Osteoblast (primary cell): ENCODE data around the gene CDC42EP5. TPM values are rescaled to one million over a fixed set of nuclear protein-coding genes. Genes with fewer than 3 reads are reported as not detected.
A peak's percentile ranks its signal among the peaks of the same experiment; 100 is the strongest.

Experiments used
- DNase-seq: peaks from one replicate; pipeline ENCODE4 v3.0.0; 2011; ENCODE audit warnings: low spot score, mixed read lengths; ENCODE audit not compliant: insufficient read length; ENCODE audit errors: missing footprints
- H2AFZ ChIP-seq: 2 replicates; pipeline ENCODE4 v1.6.0; 2011; ENCODE audit warnings: mild to moderate bottlenecking, low read length
- H3K27ac ChIP-seq: 2 replicates; pipeline ENCODE4 v1.5.1; 2011; ENCODE audit warnings: mild to moderate bottlenecking, low read depth, low read length, moderate library complexity
- H3K27me3 ChIP-seq: 2 replicates; pipeline ENCODE4 v1.6.0; 2012; ENCODE audit warnings: mild to moderate bottlenecking, control low read depth, inconsistent platforms, low read length, moderate library complexity; ENCODE audit not compliant: insufficient read depth
- H3K36me3 ChIP-seq: 2 replicates; pipeline ENCODE4 v1.5.1; 2011; ENCODE audit warnings: mild to moderate bottlenecking, low read length, control low read depth, moderate library complexity; ENCODE audit not compliant: insufficient read depth
- H3K4me1 ChIP-seq: 2 replicates; pipeline ENCODE4 v1.5.1; 2011; ENCODE audit warnings: mild to moderate bottlenecking, low read length, control low read depth, moderate library complexity; ENCODE audit not compliant: insufficient read depth
- H3K4me2 ChIP-seq: 2 replicates; pipeline ENCODE4 v1.6.0; 2011; ENCODE audit warnings: mild to moderate bottlenecking, low read length; ENCODE audit not compliant: insufficient read depth
- H3K4me3 ChIP-seq: fragments of 200-600 bp; sonication (generic); 3 replicates; pipeline ENCODE4 v1.5.1; 2012; ENCODE audit warnings: mild to moderate bottlenecking, low read length, inconsistent platforms; ENCODE audit not compliant: insufficient read depth
- H3K79me2 ChIP-seq: 2 replicates; pipeline ENCODE4 v1.6.0; 2012; ENCODE audit warnings: mild to moderate bottlenecking, low read length, control low read depth, inconsistent platforms; ENCODE audit not compliant: insufficient read depth
- H3K9me3 ChIP-seq: 2 replicates; pipeline ENCODE4 v1.5.1; 2011; ENCODE audit warnings: low read depth, low read length, control low read depth
- H4K20me1 ChIP-seq: 2 replicates; pipeline ENCODE4 v1.6.0; 2012; ENCODE audit warnings: mild to moderate bottlenecking, low read length, control low read depth; ENCODE audit not compliant: insufficient read depth
- total RNA-seq: library from RNA; depleted of rRNA; stranded (reverse); fragments of >200 nt; gene quantifications from 2 replicates; pipeline ENCODE4 v1.2.3, GENCODE V29; 2012
- TF ChIP-seq, protein P1 (sequence below): IDR thresholded peaks from 2 replicates; pipeline ENCODE4 v1.5.1; 2011; ENCODE audit warnings: mild to moderate bottlenecking, low read depth, low read length, moderate library complexity; ENCODE audit errors: extremely low read depth

CDC42EP5 gene
- total RNA-seq, 1 donor: 18.8 TPM

DNA sequence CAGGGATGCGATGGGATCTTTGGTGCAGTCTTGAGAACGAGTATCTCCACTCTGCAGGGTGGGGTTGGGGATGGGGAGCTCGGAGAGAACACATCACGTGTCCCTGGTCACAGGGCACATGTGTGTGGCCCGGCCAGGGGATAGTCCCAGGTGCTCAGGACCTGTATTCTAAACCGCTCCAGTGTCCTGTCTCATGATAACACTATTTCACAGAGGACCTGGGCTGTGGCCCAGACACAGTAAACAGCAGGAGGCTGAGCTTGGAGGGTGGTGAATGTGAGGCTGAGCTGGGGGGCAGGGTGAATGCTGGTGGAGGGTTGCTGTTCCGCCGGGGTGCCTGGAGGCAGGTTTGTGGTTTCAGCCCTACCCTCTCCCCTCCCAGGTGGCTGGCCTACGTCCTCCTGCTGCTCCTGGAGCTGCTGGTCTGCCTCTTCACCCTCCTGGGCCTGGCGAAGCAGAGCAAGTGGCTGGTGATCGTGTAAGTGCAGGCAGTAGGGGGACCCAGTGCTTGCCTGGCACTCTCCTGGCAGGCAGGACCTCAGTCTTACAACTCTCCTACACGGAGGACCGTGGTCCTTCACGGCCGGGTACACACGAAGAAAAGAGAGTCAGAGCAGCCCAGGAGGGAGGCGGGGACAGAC lies 46.7 kb downstream of the CDC42EP5 start:
- peak; percentile 85 for DNase-seq
- H3K27ac ChIP-seq: no peak overlapping the region
- H2AFZ ChIP-seq: no peak overlapping the region
- no peaks in the 10 kb centered on the region for H3K36me3 ChIP-seq
- no peaks in the 10 kb centered on the region for H3K79me2 ChIP-seq
- peaks cover 14% of the 10 kb centered on the region for H3K27me3 ChIP-seq
- H3K4me1 ChIP-seq: no peaks in the 10 kb centered on the region
- no peak overlapping the region for H3K4me2 ChIP-seq
- H3K4me3 ChIP-seq: no peak overlapping the region
- TF ChIP-seq, protein P1, sequence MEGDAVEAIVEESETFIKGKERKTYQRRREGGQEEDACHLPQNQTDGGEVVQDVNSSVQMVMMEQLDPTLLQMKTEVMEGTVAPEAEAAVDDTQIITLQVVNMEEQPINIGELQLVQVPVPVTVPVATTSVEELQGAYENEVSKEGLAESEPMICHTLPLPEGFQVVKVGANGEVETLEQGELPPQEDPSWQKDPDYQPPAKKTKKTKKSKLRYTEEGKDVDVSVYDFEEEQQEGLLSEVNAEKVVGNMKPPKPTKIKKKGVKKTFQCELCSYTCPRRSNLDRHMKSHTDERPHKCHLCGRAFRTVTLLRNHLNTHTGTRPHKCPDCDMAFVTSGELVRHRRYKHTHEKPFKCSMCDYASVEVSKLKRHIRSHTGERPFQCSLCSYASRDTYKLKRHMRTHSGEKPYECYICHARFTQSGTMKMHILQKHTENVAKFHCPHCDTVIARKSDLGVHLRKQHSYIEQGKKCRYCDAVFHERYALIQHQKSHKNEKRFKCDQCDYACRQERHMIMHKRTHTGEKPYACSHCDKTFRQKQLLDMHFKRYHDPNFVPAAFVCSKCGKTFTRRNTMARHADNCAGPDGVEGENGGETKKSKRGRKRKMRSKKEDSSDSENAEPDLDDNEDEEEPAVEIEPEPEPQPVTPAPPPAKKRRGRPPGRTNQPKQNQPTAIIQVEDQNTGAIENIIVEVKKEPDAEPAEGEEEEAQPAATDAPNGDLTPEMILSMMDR: no peak
- H4K20me1 ChIP-seq: no peaks in the 10 kb centered on the region
- H3K9me3 ChIP-seq: no peaks in the 10 kb centered on the region

DNA sequence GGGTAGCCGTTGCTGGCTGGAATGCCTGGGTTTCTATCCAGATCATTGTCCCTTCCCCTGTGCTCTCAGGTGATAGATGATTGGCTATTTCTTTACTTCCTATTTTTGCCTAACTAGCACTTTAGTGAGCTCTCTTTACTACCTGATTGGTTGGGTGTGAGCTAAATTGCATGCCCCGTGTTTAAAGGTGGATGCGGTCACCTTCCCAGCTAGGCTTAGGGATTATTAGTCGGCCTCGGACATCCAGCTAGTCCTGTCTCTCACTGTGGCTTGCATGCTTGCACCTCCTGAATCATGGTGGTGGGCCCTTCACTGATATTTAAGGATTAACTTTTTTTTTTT lies 47.7 kb downstream of the CDC42EP5 start:
- Histone ChIP-seq H4K20me1 (no peaks in the 10 kb centered on the region), H3K9me3 (no peaks in the 10 kb centered on the region), H2AFZ (no peak overlapping the region), H3K36me3 (no peaks in the 10 kb centered on the region), H3K27ac (no peak overlapping the region), H3K79me2 (no peaks in the 10 kb centered on the region), H3K27me3 (peaks cover 16% of the 10 kb centered on the region), H3K4me3 (no peak overlapping the region), H3K4me2 (no peak overlapping the region), H3K4me1 (no peaks in the 10 kb centered on the region)
- TF ChIP-seq, protein P1: no peak
- DNase-seq: peak; percentile 8

DNA sequence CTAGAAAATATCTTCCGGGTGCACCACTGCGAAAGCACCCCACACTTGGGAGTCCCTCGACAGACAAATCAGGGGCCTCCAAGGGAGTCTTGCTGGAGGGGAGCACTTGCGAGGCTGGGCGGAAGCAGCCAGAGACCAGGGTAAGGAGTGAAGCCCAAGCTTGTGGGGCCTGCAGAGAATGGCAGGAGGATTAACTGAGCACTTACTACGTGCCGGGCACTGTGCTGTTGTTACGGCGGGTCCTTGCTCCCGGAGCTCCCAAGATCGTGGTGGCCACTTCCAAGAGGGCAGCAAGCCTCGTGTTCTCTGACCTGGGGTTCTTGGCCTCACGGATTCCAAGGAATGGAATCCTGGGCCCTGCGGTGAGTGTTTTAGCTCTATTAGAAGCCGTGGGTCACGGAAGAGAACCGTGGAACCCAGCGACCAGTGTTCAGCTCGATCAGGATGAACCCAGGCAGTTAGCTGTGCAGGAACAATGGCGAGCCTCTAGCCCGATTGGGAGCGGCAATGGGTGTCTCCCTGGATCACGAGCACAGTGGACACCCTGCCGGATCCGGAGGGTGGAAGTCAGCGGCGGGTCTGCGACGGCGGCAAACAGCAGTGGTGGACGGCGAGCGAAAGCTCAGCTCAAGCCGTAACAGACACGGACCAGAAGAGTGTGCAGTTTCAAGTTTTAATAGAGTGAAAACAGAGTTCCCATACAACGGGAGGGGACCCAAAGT lies 48.3 kb downstream of the CDC42EP5 start:
- peak; percentile 84 for DNase-seq
- Histone ChIP-seq H3K4me1 (no peaks in the 10 kb centered on the region), H3K36me3 (no peaks in the 10 kb centered on the region), H3K79me2 (no peaks in the 10 kb centered on the region), H3K27me3 (peaks cover 17% of the 10 kb centered on the region), H3K27ac (no peak overlapping the region), H4K20me1 (no peaks in the 10 kb centered on the region), H3K9me3 (no peaks in the 10 kb centered on the region), H3K4me2 (no peak overlapping the region), H3K4me3 (no peak overlapping the region), H2AFZ (no peak overlapping the region)
- TF ChIP-seq, protein P1: no peak

DNA sequence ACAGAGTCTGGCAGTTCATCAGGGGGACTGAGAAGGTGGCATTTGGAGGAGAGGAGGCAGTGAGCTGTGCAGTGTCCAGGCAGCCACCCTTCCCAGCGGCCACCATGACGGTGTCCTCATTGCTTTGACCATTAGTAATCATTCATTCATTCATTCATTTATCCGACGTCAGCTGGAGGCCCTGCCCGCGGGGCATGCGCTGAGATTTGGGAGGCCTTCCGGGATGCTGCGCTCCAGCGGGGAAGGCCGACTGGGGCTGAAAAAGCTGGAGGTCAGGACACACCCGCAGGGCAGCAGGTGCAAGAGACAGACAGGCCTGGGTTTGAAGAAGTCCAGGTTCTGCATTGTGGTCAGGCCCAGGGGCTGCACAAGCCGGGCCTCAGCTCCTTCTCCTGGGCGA lies 48.9 kb downstream of the CDC42EP5 start:
- Histone ChIP-seq H3K36me3 (no peaks in the 10 kb centered on the region), H3K4me3 (no peak overlapping the region)
- TF ChIP-seq, protein P1: no peak

More for the DNA sequence above, 48.9 kb downstream of the CDC42EP5 start:
- no peaks in the 10 kb centered on the region for H3K79me2 ChIP-seq
- H3K27me3 ChIP-seq: peaks cover 16% of the 10 kb centered on the region
- H3K4me2 ChIP-seq: no peak overlapping the region
- H3K27ac ChIP-seq: no peak overlapping the region
- no peaks in the 10 kb centered on the region for H4K20me1 ChIP-seq
- H3K4me1 ChIP-seq: no peaks in the 10 kb centered on the region
- no peak overlapping the region for H2AFZ ChIP-seq
- H3K9me3 ChIP-seq: no peaks in the 10 kb centered on the region
- DNase-seq: peak; percentile 83
